Measurements from ENCODE around the gene CLEC4M.

DNA sequence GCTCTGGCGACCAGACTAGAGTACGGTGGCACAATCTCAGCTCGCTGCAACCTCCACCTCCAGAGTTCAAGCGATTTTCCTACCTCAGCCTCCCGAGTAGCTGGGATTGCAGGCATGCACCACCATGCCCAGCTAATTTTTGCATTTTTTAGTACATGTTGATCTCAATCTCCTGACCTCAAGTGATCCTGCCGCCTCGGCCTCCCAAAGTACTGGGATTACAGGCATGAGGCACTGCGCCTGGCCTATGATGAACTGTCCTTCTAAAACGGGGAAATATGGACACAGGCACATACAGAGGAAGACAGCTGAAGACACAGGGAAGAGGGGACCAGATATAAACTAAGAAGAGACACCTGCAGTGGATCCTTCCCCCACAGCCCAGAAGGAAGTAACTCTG, 12.7 kb downstream of the CLEC4M start:
- TF ChIP-seq, protein P1, sequence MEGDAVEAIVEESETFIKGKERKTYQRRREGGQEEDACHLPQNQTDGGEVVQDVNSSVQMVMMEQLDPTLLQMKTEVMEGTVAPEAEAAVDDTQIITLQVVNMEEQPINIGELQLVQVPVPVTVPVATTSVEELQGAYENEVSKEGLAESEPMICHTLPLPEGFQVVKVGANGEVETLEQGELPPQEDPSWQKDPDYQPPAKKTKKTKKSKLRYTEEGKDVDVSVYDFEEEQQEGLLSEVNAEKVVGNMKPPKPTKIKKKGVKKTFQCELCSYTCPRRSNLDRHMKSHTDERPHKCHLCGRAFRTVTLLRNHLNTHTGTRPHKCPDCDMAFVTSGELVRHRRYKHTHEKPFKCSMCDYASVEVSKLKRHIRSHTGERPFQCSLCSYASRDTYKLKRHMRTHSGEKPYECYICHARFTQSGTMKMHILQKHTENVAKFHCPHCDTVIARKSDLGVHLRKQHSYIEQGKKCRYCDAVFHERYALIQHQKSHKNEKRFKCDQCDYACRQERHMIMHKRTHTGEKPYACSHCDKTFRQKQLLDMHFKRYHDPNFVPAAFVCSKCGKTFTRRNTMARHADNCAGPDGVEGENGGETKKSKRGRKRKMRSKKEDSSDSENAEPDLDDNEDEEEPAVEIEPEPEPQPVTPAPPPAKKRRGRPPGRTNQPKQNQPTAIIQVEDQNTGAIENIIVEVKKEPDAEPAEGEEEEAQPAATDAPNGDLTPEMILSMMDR (conservative IDR thresholded peaks at IDR 0.05; ENCODE audit: low read depth in 2 of 2) = no peak
- TF ChIP-seq POLR2AphosphoS5 (IDR thresholded peaks at IDR 0.05; ENCODE audit: low read depth) = no peak
- TF ChIP-seq CREB1 (CRISPR knock-in tag; IDR thresholded peaks at IDR 0.05; ENCODE audit: low read depth) = no peak
- TF ChIP-seq ZNF114 (CRISPR knock-in tag; IDR thresholded peaks at IDR 0.05) = no peak
- TF ChIP-seq, protein P2, sequence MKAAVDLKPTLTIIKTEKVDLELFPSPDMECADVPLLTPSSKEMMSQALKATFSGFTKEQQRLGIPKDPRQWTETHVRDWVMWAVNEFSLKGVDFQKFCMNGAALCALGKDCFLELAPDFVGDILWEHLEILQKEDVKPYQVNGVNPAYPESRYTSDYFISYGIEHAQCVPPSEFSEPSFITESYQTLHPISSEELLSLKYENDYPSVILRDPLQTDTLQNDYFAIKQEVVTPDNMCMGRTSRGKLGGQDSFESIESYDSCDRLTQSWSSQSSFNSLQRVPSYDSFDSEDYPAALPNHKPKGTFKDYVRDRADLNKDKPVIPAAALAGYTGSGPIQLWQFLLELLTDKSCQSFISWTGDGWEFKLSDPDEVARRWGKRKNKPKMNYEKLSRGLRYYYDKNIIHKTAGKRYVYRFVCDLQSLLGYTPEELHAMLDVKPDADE (IDR thresholded peaks at IDR 0.05) = no peak
- no peak for TF ChIP-seq EZH2phosphoT487 (IDR thresholded peaks at IDR 0.05; ENCODE audit: unreplicated experiment)

All from GM23338 (cell line).